B cell (primary cell): ENCODE results near the gene NOTCH4. TPM values are rescaled to one million over a fixed set of nuclear protein-coding genes. Genes with fewer than 3 reads are reported as not detected.

Experiments used
- ATAC-seq: fragments of 200-7000 bp; cut with Tn5 transposase; one replicate; pipeline ENCODE4 v1.10.0; 2021; ENCODE audit warnings: low read depth, mild to moderate bottlenecking, moderate number of reproducible peaks, moderate library complexity
- CTCF ChIA-PET: fragments of 350-600 bp; sonication (Branson Sonifier 250); formaldehyde crosslinking; loops from one replicate; lab custom pipeline; 2021; ENCODE audit warnings: antibody characterized with exemption, inconsistent platforms; lab: Charles Lee
- POLR2A ChIA-PET: fragments of 350-600 bp; sonication (Branson Sonifier 250); formaldehyde crosslinking; loops from one replicate; lab custom pipeline; 2021; ENCODE audit warnings: antibody characterized with exemption; lab: Charles Lee
- DNase-seq: peaks from one replicate; pipeline ENCODE4 v3.0.0; 2013
- H2AFZ ChIP-seq: 2 replicates; pipeline ENCODE4 v1.6.1; 2012; ENCODE audit warnings: mild to moderate bottlenecking, low read depth, low read length; ENCODE audit not compliant: insufficient read depth, poor library complexity, severe bottlenecking
- H3K27ac ChIP-seq, 2 donors: 1 replicate in 1 of 2; 2 replicates in 1 of 2; pipeline ENCODE4 v1.5.1; 2012 to 2013; ENCODE audit warnings: low read length in 2 of 2, mild to moderate bottlenecking in 2 of 2, moderate library complexity in 1 of 2
- H3K27me3 ChIP-seq, 4 experiments: fragments of 200-600 bp in 1 of 4; sonication (generic) in 1 of 4; replicated peaks in 1 of 4; 1 replicate in 2 of 4; 2 replicates in 2 of 4; pipeline versions ENCODE4 v1.6.1 to v1.7.0; 2013 to 2016; ENCODE audit warnings: low read length in 3 of 4, mild to moderate bottlenecking in 2 of 4, mixed read lengths in 1 of 4, moderate library complexity in 1 of 4; ENCODE audit not compliant: insufficient read depth in 4 of 4, control insufficient read depth in 3 of 4; ENCODE audit errors: control extremely low read depth in 1 of 4
- H3K36me3 ChIP-seq, 2 experiments: replicated peaks in 1 of 2; 1 replicate in 1 of 2; 2 replicates in 1 of 2; pipeline versions ENCODE4 v1.6.1 to v1.7.1; 2013; ENCODE audit warnings: low read length in 1 of 2; ENCODE audit not compliant: insufficient read depth in 2 of 2, control insufficient read depth in 1 of 2; ENCODE audit errors: control extremely low read depth in 1 of 2, extremely low read depth in 1 of 2
- H3K4me1 ChIP-seq, 2 donors: fragments of 200-600 bp in 1 of 2; sonication (generic) in 1 of 2; 1 replicate in 1 of 2; 2 replicates in 1 of 2; pipeline versions ENCODE4 v1.5.1 to v1.6.1; 2013 to 2017; ENCODE audit warnings: low read length in 2 of 2; ENCODE audit not compliant: control insufficient read depth in 2 of 2, insufficient read depth in 2 of 2
- H3K4me2 ChIP-seq: replicated peaks from 2 replicates; pipeline ENCODE3; 2012; ENCODE audit warnings: mild to moderate bottlenecking, low read depth, low read length; ENCODE audit not compliant: poor library complexity, severe bottlenecking
- H3K4me3 ChIP-seq, 5 experiments: fragments of 200-600 bp in 1 of 5; sonication (generic) in 1 of 5; 1 replicate in 3 of 5; 2 replicates in 2 of 5; pipeline versions ENCODE4 v1.5.1 to v1.7.0; 2011 to 2016; ENCODE audit warnings: low read length in 4 of 5, mild to moderate bottlenecking in 4 of 5, low read depth in 2 of 5, control low read depth in 1 of 5, moderate library complexity in 1 of 5; ENCODE audit not compliant: insufficient read depth in 1 of 5; ENCODE audit errors: control extremely low read depth in 1 of 5, extremely low read depth in 1 of 5
- H3K79me2 ChIP-seq: fragments of 200-600 bp; sonication (generic); one replicate; pipeline ENCODE4 v1.6.0; 2016; ENCODE audit warnings: low read length; ENCODE audit not compliant: control insufficient read depth, insufficient read depth
- H3K9ac ChIP-seq: fragments of 200-600 bp; sonication (generic); 2 replicates; pipeline ENCODE4 v1.6.1; 2017; ENCODE audit warnings: mild to moderate bottlenecking, low read length, moderate library complexity
- H3K9me3 ChIP-seq, 3 donors: one replicate each; pipeline versions ENCODE4 v1.6.1 to v1.7.1; 2013; ENCODE audit warnings: low read length in 2 of 3; ENCODE audit not compliant: control insufficient read depth in 2 of 3, insufficient read depth in 1 of 3; ENCODE audit errors: control extremely low read depth in 1 of 3
- H4K20me1 ChIP-seq: 2 replicates; pipeline ENCODE4 v1.6.0; 2012; ENCODE audit warnings: mild to moderate bottlenecking, low read length; ENCODE audit not compliant: insufficient read depth, control insufficient read depth, poor library complexity, severe bottlenecking
- H3K27ac Mint-ChIP-seq: one replicate; pipeline ENCODE4 v1.8.0; 2021; ENCODE audit warnings: mixed read lengths
- H3K27me3 Mint-ChIP-seq: one replicate; pipeline ENCODE4 v1.8.0; 2021; ENCODE audit warnings: mixed read lengths
- H3K4me1 Mint-ChIP-seq: one replicate; pipeline ENCODE4 v1.8.0; 2021; ENCODE audit warnings: mixed read lengths
- H3K4me3 Mint-ChIP-seq: one replicate; pipeline ENCODE4 v1.8.0; 2021; ENCODE audit warnings: mixed read lengths
- H3K9me3 Mint-ChIP-seq: one replicate; pipeline ENCODE4 v1.8.0; 2022; ENCODE audit warnings: mixed read lengths; ENCODE audit not compliant: insufficient read depth
- CTCF ChIP-seq: fragments of 200-600 bp; IDR thresholded peaks from one replicate; pipeline ENCODE4 v1.8.0; 2022; ENCODE audit warnings: antibody characterized with exemption, mild to moderate bottlenecking
- EZH2 ChIP-seq: IDR thresholded peaks from 2 replicates; pipeline ENCODE4 v1.6.1; 2012; ENCODE audit warnings: borderline replicate concordance, low read depth, mild to moderate bottlenecking, moderate library complexity, low read length; ENCODE audit not compliant: insufficient read depth, poor library complexity, severe bottlenecking
- WGBS: methylation state at CpG from one replicate; pipeline ENCODE4 v1.1.5; 2013; ENCODE audit warnings: missing lambda C conversion rate; ENCODE audit not compliant: insufficient coverage; 5-methylcytosine and 5-hydroxymethylcytosine counted together
- intact Hi-C: fragments of 100-400 bp; cut with micrococcal nuclease; formaldehyde crosslinking; loops from one replicate; pipeline ENCODE4 v1.10.0; 2022
- polyA plus RNA-seq: library from polyadenylated mRNA; depleted of rRNA; stranded (reverse); fragments of >200 nt; gene quantifications from 2 replicates; pipeline ENCODE4 v1.2.3, GENCODE V29; 2012
- total RNA-seq, 2 donors: library from RNA; stranded (reverse); fragments of 120-200 nt in 1 of 2; gene quantifications; 1 replicate in 1 of 2; 2 replicates in 1 of 2; pipeline versions ENCODE4 v1.2.3 to v1.2.4, GENCODE V29; 2013 to 2022

The NOTCH4 gene
- total and polyA plus RNA-seq, 2 donors (not counting 1 experiment from before 2014, with no cell fraction given), result 6.3 to 10.3 TPM

- Histone ChIP-seq H3K4me3 (no peak overlapping the region), H3K4me1 (peaks cover 0 to 6% of the 10 kb centered on the region in 2 donors), H3K79me2 (no peaks in the 10 kb centered on the region), H3K9ac (no peak overlapping the region), H3K36me3 (no peaks in the 10 kb centered on the region), H4K20me1 (no peaks in the 10 kb centered on the region), H3K4me2 (no peak overlapping the region), H2AFZ (no peak overlapping the region), H3K27ac (no peak overlapping the region), H3K9me3 (no peaks in the 10 kb centered on the region), H3K27me3 (no peaks in the 10 kb centered on the region)
- ChIA-PET CTCF (no interaction called here), POLR2A (no interaction called here)
- no peak overlapping the region for H3K27ac Mint-ChIP-seq
- peaks cover 5% of the 10 kb centered on the region for H3K27me3 Mint-ChIP-seq
- H3K4me1 Mint-ChIP-seq, result peaks cover 9% of the 10 kb centered on the region
- H3K4me3 Mint-ChIP-seq, result no peak overlapping the region
- no peak for DNase-seq
- TF ChIP-seq EZH2, result no peak
- no peak for TF ChIP-seq CTCF
- H3K9me3 Mint-ChIP-seq, result no peaks in the 10 kb centered on the region
- no peak for ATAC-seq
- no CpG with 5 or more reads among the region's 4 CpGs for WGBS
- intact Hi-C loops, result no loop called here
Measured at GRCh38 chr6:32215617-32216016, 8.2 kb downstream of the NOTCH4 start.

GRCh38 chr6:32214126-32214525 is 9.7 kb downstream of the NOTCH4 start:
- Mint-ChIP-seq H3K27me3 (peaks cover 5% of the 10 kb centered on the region), H3K9me3 (no peaks in the 10 kb centered on the region), H3K4me1 (peaks cover 9% of the 10 kb centered on the region), H3K27ac (no peak overlapping the region), H3K4me3 (no peak overlapping the region)
- peaks cover 0 to 6% of the 10 kb centered on the region in 2 donors for H3K4me1 ChIP-seq
- H3K4me3 ChIP-seq, result no peak overlapping the region
- CTCF ChIA-PET, result interaction anchor here (0.6 kb wide), 1 partner anchor 651 kb away, joined by 5 read pairs; no protein-coding TSS in a partner anchor
- DNase-seq, result no peak
- ATAC-seq, result no peak
- H3K27ac ChIP-seq, result no peak overlapping the region
- H3K79me2 ChIP-seq, result no peaks in the 10 kb centered on the region
- TF ChIP-seq CTCF, result no peak
- no peak for TF ChIP-seq EZH2
- intact Hi-C loops, result no loop called here
- WGBS, result no CpG with 5 or more reads among the region's 3 CpGs
- no peak overlapping the region for H3K4me2 ChIP-seq
- no peak overlapping the region for H3K9ac ChIP-seq
- POLR2A ChIA-PET, result no interaction called here
- H3K36me3 ChIP-seq, result no peaks in the 10 kb centered on the region
- H4K20me1 ChIP-seq, result no peaks in the 10 kb centered on the region
- H3K27me3 ChIP-seq, result no peaks in the 10 kb centered on the region
- no peak overlapping the region for H2AFZ ChIP-seq
- H3K9me3 ChIP-seq, result no peaks in the 10 kb centered on the region
